ENCODE measurements around the gene TNRC18.

The TNRC18 gene

DNA sequence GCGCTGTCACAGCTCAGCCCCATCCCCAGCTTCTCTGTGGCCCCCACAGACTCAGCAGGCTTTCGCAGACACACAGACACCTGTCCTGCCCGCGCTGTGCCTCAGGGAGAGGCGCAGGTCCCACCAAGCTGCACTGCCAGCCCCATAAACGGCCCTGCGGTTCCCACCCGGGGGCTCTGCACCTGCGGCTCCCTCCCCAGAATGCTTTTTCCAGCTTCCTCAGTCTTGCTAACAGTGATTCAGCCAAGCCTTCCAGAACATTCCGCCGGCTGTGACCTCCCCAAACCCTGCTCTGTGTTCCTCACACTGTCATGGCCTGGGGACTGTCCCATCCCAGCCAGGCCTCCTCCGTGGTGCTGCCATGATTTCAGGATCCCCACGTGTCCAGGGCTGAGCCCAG lies 27.8 kb upstream of the TNRC18 start:
- Histone ChIP-seq H3K9me3 (ENCODE audit: low read length) (no peaks in the 10 kb centered on the region), H3K9ac (ENCODE audit: low read length) (no peak overlapping the region), H3K36me3 (ENCODE audit: insufficient read depth, low read length) (no peaks in the 10 kb centered on the region), H3K27ac (ENCODE audit: low read depth, low read length, poor library complexity, severe bottlenecking) (no peak overlapping the region), H3K27me3 (ENCODE audit: insufficient read depth, low read length) (no peaks in the 10 kb centered on the region), H2AFZ (ENCODE audit: low read length) (no peak overlapping the region), H3K4me2 (ENCODE audit: low read length) (no peak overlapping the region), H3F3A (ENCODE audit: insufficient read depth, low read length) (no peaks in the 10 kb centered on the region), H3K9me2 (ENCODE audit: low read depth, low read length) (no peaks in the 10 kb centered on the region), H3K4me3 (ENCODE audit: low read depth, low read length, poor library complexity, severe bottlenecking) (no peak overlapping the region), H4K20me1 (ENCODE audit: insufficient read depth, low read length) (no peaks in the 10 kb centered on the region), H3K79me2 (ENCODE audit: insufficient read depth, low read length) (no peaks in the 10 kb centered on the region), H3K4me1 (ENCODE audit: insufficient read depth, low read length, severe bottlenecking) (no peaks in the 10 kb centered on the region)
- TF ChIP-seq EZH2 (IDR thresholded peaks at IDR 0.05; ENCODE audit: borderline replicate concordance, low read length) = no peak
- TF ChIP-seq, protein P1, sequence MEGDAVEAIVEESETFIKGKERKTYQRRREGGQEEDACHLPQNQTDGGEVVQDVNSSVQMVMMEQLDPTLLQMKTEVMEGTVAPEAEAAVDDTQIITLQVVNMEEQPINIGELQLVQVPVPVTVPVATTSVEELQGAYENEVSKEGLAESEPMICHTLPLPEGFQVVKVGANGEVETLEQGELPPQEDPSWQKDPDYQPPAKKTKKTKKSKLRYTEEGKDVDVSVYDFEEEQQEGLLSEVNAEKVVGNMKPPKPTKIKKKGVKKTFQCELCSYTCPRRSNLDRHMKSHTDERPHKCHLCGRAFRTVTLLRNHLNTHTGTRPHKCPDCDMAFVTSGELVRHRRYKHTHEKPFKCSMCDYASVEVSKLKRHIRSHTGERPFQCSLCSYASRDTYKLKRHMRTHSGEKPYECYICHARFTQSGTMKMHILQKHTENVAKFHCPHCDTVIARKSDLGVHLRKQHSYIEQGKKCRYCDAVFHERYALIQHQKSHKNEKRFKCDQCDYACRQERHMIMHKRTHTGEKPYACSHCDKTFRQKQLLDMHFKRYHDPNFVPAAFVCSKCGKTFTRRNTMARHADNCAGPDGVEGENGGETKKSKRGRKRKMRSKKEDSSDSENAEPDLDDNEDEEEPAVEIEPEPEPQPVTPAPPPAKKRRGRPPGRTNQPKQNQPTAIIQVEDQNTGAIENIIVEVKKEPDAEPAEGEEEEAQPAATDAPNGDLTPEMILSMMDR (IDR thresholded peaks at IDR 0.05; ENCODE audit: low read length) = no peak

DNA sequence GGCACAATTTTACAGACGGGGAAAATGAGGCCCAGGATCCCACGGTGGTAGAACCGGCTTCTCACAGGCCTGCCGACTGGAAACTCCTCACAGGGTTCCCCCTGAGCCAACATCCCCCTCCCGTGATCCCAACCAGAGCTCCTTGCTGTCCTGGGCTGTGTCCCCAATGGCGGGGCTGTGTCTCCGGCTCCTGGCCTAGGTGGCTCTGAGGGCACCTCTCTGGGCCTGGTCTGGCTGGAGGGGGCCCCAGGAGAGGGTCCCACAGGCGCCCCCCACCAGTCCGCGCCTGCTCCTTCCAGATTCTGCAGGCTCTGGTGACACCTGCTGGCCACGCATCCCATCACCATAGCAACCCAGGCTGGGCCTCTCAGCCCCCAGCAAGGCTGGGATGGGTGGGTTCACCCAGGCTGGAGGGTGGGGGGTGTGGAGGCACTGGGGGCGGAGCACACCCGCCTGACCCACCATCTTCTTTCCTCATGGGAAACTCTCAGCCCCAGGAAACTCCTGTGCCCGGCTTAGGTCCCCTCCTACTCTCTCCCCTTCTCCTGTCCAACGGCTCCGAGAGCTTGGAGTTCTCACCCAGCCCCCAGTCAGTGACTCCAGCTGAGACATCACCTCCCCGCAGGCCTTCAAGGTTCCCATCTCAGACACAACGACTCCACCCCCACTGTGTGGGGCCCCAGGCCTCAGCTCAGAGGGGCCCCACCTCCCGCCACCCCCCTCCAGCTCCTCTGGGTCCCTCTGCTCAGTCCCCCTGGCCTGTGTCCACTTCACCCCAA lies 27.1 kb upstream of the TNRC18 start:
- Histone ChIP-seq H3K4me1 (ENCODE audit: insufficient read depth, low read length, severe bottlenecking) (no peaks in the 10 kb centered on the region), H3K4me3 (ENCODE audit: low read depth, low read length, poor library complexity, severe bottlenecking) (no peak overlapping the region), H3K9me3 (ENCODE audit: low read length) (no peaks in the 10 kb centered on the region), H3K4me2 (ENCODE audit: low read length) (no peak overlapping the region), H2AFZ (ENCODE audit: low read length) (no peak overlapping the region), H3K79me2 (ENCODE audit: insufficient read depth, low read length) (no peaks in the 10 kb centered on the region), H3K9me2 (ENCODE audit: low read depth, low read length) (no peaks in the 10 kb centered on the region), H3F3A (ENCODE audit: insufficient read depth, low read length) (no peaks in the 10 kb centered on the region), H3K36me3 (ENCODE audit: insufficient read depth, low read length) (no peaks in the 10 kb centered on the region), H3K9ac (ENCODE audit: low read length) (no peak overlapping the region), H3K27ac (ENCODE audit: low read depth, low read length, poor library complexity, severe bottlenecking) (no peak overlapping the region), H4K20me1 (ENCODE audit: insufficient read depth, low read length) (no peaks in the 10 kb centered on the region), H3K27me3 (ENCODE audit: insufficient read depth, low read length) (no peaks in the 10 kb centered on the region)
- no peak for TF ChIP-seq EZH2 (IDR thresholded peaks at IDR 0.05; ENCODE audit: borderline replicate concordance, low read length)
- TF ChIP-seq, protein P1 (IDR thresholded peaks at IDR 0.05; ENCODE audit: low read length) = peak; percentile 68

DNA sequence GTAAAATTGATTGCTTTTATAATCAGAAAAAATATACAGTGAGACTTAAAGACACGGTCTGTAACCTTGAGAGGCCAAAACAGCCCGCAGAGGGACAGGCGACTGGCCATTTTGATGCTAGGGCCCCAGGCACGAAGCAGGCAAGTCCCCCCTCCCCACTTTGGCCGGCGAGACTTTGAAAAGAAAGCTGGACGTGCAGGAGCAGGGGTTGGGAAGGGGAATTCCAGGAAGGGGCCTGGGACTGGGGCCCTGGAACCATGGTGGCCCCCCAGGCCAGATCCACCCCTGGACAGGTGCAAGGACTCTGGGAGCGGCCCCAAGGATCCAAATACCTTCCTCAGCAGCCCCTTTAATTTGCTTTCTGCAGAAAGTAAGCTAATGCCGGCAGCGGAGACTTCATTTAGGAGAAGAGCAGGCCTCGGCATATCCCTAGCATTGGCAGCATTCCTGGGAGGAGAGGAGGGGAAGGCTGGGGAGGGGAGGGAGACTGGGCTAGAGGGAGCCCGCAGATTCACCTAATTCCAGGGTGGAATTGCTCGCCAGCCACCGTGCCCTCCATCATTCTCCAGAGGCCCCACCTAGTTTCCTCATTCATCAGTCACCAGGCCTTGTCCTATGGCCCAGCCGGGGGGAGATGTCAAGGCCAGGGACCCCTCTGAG lies 24.9 kb upstream of the TNRC18 start:
- Histone ChIP-seq H3K9me2 (ENCODE audit: low read depth, low read length) (no peaks in the 10 kb centered on the region), H4K20me1 (ENCODE audit: insufficient read depth, low read length) (no peaks in the 10 kb centered on the region), H3K27me3 (ENCODE audit: insufficient read depth, low read length) (no peaks in the 10 kb centered on the region), H3K4me3 (ENCODE audit: low read depth, low read length, poor library complexity, severe bottlenecking) (no peak overlapping the region), H3K4me2 (ENCODE audit: low read length) (no peak overlapping the region), H3K27ac (ENCODE audit: low read depth, low read length, poor library complexity, severe bottlenecking) (no peak overlapping the region), H3K4me1 (ENCODE audit: insufficient read depth, low read length, severe bottlenecking) (no peaks in the 10 kb centered on the region), H3K36me3 (ENCODE audit: insufficient read depth, low read length) (no peaks in the 10 kb centered on the region), H2AFZ (ENCODE audit: low read length) (no peak overlapping the region), H3K9ac (ENCODE audit: low read length) (no peak overlapping the region), H3K9me3 (ENCODE audit: low read length) (no peaks in the 10 kb centered on the region), H3F3A (ENCODE audit: insufficient read depth, low read length) (no peaks in the 10 kb centered on the region), H3K79me2 (ENCODE audit: insufficient read depth, low read length) (no peaks in the 10 kb centered on the region)
- TF ChIP-seq, protein P1 (IDR thresholded peaks at IDR 0.05; ENCODE audit: low read length) = no peak
- TF ChIP-seq EZH2 (IDR thresholded peaks at IDR 0.05; ENCODE audit: borderline replicate concordance, low read length) = no peak
